Measurements from ENCODE around the gene DNAH10.

GRCh38 chr12:123934016-123934620, 172.0 kb downstream of the DNAH10 start:
- TF ChIP-seq, protein P1, sequence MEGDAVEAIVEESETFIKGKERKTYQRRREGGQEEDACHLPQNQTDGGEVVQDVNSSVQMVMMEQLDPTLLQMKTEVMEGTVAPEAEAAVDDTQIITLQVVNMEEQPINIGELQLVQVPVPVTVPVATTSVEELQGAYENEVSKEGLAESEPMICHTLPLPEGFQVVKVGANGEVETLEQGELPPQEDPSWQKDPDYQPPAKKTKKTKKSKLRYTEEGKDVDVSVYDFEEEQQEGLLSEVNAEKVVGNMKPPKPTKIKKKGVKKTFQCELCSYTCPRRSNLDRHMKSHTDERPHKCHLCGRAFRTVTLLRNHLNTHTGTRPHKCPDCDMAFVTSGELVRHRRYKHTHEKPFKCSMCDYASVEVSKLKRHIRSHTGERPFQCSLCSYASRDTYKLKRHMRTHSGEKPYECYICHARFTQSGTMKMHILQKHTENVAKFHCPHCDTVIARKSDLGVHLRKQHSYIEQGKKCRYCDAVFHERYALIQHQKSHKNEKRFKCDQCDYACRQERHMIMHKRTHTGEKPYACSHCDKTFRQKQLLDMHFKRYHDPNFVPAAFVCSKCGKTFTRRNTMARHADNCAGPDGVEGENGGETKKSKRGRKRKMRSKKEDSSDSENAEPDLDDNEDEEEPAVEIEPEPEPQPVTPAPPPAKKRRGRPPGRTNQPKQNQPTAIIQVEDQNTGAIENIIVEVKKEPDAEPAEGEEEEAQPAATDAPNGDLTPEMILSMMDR (IDR thresholded peaks at IDR 0.05; ENCODE audit: insufficient read depth, low read depth, low read length), result no peak
- no peak for TF ChIP-seq EZH2 (IDR thresholded peaks at IDR 0.05; ENCODE audit: insufficient read depth, low read length)

All from astrocyte (in vitro differentiated cells and primary cell).